Retinal pigment epithelial cell (primary cell): ENCODE measurements around the gene CA12.

ENCODE experiments used
- DNase-seq: peaks from one replicate; pipeline ENCODE4 v3.0.0-alpha.2; 2010; ENCODE audit warnings: low read depth
- H3K4me3 ChIP-seq: 2 replicates; pipeline ENCODE4 v1.5.1; 2011; ENCODE audit warnings: mild to moderate bottlenecking, low read length, control low read depth, moderate library complexity
- TF ChIP-seq, protein P1 (sequence below): conservative IDR thresholded peaks from 2 replicates; pipeline ENCODE4 v1.5.1; 2011; ENCODE audit warnings: low read depth, low read length, control low read depth, inconsistent platforms

Gene CA12

DNA sequence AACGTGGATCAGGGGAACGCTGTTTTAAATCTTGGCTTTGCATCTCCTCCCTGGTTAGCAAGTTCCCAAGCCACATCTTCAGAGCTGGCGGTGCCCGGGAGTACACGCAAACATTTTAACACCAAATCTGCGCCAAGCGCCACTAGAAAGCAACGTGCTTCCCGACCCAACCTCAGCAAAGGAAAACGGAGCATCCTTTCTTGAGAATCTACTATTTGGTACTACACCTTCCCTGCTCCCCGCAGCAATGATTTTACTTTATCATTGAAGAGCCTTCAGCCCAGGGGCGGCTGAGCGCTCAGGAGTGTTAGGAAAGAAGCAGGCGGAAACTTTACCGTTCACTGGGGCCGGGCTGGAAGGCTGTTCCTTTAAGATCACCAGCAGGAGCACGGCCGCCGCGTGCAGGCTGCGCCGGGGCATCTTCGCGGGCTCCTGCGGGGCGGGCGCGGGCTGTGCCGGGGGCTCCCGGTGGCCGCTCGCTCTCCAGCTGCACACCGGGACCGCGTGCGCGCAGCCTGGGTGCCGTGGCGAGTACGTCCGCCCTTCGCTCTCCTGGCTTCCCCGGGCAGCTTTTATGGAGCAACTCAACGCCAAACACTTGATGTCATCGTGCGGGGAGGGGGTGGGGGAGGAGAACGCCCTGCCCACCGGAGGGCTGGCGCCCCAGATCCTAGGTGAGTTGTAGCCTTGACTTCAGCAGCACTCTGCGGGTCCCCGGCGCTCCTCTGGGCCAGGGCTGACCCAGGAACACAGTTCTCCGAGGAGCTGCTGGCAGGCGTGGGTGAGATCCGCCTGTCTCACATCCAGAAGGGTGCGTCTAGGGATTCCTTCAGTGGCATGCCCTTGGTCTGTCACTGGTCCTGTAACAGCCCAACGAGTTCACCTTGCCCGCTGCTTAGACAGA lies at the start of gene CA12:
CA12 (minus strand) TSS at position 546 of the 904 bp plus-strand sequence; CDS start at position 420, 126 bp downstream.
- TF ChIP-seq, protein P1, sequence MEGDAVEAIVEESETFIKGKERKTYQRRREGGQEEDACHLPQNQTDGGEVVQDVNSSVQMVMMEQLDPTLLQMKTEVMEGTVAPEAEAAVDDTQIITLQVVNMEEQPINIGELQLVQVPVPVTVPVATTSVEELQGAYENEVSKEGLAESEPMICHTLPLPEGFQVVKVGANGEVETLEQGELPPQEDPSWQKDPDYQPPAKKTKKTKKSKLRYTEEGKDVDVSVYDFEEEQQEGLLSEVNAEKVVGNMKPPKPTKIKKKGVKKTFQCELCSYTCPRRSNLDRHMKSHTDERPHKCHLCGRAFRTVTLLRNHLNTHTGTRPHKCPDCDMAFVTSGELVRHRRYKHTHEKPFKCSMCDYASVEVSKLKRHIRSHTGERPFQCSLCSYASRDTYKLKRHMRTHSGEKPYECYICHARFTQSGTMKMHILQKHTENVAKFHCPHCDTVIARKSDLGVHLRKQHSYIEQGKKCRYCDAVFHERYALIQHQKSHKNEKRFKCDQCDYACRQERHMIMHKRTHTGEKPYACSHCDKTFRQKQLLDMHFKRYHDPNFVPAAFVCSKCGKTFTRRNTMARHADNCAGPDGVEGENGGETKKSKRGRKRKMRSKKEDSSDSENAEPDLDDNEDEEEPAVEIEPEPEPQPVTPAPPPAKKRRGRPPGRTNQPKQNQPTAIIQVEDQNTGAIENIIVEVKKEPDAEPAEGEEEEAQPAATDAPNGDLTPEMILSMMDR = no peak
- no peak for DNase-seq
- H3K4me3 ChIP-seq = peak within 1 kb of the TSS; percentile 77

DNA sequence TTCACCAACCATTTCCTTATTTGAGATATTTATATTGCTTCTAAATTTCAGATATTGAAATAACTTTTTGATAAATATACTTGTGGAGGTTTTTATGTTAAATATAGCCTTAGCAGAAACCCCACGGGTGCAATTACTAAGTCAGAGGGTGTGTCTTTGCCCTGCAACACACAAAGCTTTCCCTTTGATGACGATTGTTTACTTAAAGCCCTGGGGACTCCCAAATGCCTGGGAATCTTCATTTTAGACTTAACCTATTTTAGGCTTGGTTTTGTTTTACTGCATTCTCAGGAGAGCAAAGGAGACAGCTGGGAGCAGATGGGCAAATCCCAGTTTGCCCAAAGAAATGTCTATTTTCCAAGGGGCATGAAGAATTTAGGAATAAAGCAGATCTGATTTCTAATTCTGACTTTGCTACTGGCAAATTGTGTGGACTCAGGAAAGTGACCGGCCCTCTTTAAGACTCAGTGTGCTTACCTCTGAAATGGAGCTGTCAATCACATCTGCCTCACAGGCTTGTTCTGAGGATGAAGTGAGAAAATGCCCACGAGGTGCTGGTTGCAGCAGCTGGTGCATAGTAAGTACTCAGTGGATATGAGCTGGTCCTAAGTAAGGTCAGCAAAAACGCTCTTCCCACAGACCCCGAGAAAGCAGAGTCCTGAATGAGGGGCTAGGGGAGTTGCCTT lies 49.3 kb upstream of the CA12 start:
- DNase-seq = no peak
- TF ChIP-seq, protein P1 = no peak
- H3K4me3 ChIP-seq = no peak overlapping the region

DNA sequence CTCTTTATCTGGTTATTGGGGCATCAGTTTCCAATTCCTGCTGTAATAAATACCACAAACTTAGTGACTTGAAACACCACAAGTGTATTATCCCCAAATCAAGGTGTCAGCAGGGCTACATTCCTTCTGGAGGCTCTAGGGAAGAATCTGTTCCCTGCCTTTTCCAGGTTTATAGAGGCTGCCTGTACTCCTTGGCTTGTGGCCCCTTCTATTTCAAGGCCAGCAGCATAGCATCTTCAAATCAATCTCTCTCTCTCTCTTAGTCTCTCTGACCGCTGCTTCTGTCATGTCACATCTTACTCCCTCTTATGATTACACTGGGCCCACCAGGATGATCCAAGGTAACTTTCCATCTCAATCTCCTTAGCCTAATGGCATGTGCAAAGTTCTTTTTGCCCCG lies 44.9 kb upstream of the CA12 start:
- DNase-seq = no peak
- no peak overlapping the region for H3K4me3 ChIP-seq
- TF ChIP-seq, protein P1 = no peak

DNA sequence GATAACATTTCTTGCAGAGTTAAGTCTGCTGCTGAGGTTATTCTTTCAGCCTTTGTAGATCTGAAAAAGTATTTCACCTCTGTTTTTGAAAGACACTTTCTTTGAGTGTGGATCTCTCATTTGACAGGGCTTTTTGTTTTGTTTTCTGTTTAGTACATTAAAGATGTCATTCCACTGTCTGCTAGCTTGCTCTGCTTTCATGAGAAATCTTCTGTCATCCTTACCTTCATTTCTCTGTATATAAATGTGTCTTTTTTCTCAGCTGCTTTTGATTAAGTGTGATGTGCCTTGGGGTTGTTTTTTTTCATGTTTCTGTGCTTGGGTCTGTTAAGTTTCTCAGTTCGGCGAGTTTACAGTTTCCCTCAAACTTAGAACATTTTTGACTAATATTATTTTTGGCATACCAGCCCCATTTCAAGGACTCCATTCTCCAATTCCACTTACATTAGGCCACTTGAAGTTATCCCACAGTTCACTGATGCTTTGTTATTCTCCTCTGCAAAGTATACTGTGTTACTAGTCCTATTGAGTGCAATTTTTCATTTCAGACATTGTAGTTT lies 43.9 kb upstream of the CA12 start:
- TF ChIP-seq, protein P1 = no peak
- H3K4me3 ChIP-seq = no peak overlapping the region
- DNase-seq = no peak

DNA sequence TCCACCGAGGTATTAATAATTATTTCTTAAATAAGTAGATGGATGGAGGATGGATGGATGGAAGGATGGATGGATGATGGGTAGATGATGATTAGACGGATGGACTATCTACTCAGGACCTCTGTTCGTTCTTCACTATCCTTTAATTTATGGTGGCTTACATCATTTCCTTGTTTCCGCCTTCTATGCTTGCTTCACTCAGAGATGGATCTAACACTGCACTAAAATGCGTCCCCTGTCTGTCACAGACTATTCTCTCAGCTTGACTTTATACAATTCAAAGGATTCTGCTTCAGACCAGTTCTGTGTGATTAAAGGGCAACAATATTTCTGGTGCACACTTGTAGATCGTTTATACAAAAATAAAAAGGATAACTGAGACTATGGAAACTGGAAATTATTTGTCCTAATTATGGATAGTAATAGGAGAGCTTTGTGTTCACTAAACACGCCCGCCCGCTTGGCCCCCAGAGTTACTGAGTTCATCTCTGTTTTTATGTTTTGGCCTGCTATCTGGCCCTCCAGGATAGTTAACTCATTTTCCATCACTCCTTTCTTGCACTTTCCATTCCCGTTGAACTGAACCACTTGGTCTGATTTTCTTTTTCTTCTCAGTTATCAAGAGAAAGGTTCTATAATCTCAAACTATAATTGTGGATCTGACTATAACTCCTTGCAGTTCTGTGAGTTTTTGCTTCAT lies 41.4 kb upstream of the CA12 start:
- TF ChIP-seq, protein P1 = no peak
- DNase-seq = no peak
- no peak overlapping the region for H3K4me3 ChIP-seq

DNA sequence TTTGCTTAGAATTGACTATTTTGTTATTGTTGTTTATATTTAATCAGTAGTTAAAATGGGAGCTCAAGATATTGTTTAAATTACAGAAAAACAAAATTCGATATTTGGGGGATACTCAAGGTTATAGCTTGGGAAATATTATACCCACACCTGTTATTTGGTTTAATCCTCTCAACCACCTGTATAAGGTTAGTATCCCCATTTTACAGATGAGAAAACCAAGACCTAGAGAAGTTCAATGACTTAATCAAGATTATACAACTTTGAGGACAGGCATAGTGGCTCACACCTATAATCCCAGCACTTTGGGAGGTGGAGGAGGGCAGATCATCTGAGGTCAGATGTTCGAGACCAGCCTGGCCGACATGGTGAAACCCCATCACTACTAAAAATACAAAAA lies 39.8 kb upstream of the CA12 start:
- no peak overlapping the region for H3K4me3 ChIP-seq
- DNase-seq = no peak
- TF ChIP-seq, protein P1 = no peak
